Natural killer cell (primary cell): Measurements from ENCODE around the gene ELP5. TPM values are rescaled to one million over a fixed set of nuclear protein-coding genes. Genes with fewer than 3 reads are reported as not detected.

Source experiments
- ATAC-seq, 3 donors: fragments of 150-1000 bp in 2 of 3; fragments of 200-7000 bp in 1 of 3; cut with Tn5 transposase; 1 replicate in 1 of 3; 2 replicates in 2 of 3; pipeline ENCODE4 v1.10.0; 2021; ENCODE audit warnings: mild to moderate bottlenecking in 2 of 3, moderate library complexity in 2 of 3
- DNase-seq, 2 donors: peaks; one replicate each; pipeline versions ENCODE4 v3.0.0 to v3.0.0-alpha.2; 2013 to 2021; ENCODE audit warnings: mixed read lengths in 1 of 2
- H3K27ac ChIP-seq: one replicate; pipeline ENCODE4 v1.5.1; 2013; ENCODE audit warnings: mild to moderate bottlenecking, low read length
- H3K27me3 ChIP-seq: one replicate; pipeline ENCODE4 v1.6.1; 2013; ENCODE audit warnings: low read length; ENCODE audit not compliant: control insufficient read depth, insufficient read depth
- H3K36me3 ChIP-seq: one replicate; pipeline ENCODE4 v1.6.1; 2013; ENCODE audit warnings: low read length; ENCODE audit not compliant: control insufficient read depth, insufficient read depth
- H3K4me1 ChIP-seq: one replicate; pipeline ENCODE4 v1.6.1; 2013; ENCODE audit warnings: low read length; ENCODE audit not compliant: control insufficient read depth, insufficient read depth
- H3K4me3 ChIP-seq: one replicate; pipeline ENCODE4 v1.5.1; 2013; ENCODE audit warnings: low read length
- H3K9me3 ChIP-seq: one replicate; pipeline ENCODE4 v1.6.1; 2013; ENCODE audit warnings: low read length; ENCODE audit not compliant: control insufficient read depth, insufficient read depth
- H3K27ac Mint-ChIP-seq, 2 donors: one replicate each; pipeline ENCODE4 v1.8.0; 2022; ENCODE audit warnings: mild to moderate bottlenecking in 2 of 2, mixed read lengths in 2 of 2, moderate library complexity in 1 of 2
- H3K27me3 Mint-ChIP-seq, 2 donors: one replicate each; pipeline ENCODE4 v1.8.0; 2022; ENCODE audit warnings: low read depth in 2 of 2, mixed read lengths in 2 of 2
- H3K36me3 Mint-ChIP-seq: one replicate; pipeline ENCODE4 v1.8.0; 2022; ENCODE audit warnings: mixed read lengths
- H3K4me1 Mint-ChIP-seq, 2 donors: one replicate each; pipeline ENCODE4 v1.8.0; 2022; ENCODE audit warnings: mixed read lengths in 2 of 2
- H3K4me3 Mint-ChIP-seq: one replicate; pipeline ENCODE4 v1.8.0; 2022; ENCODE audit warnings: mild to moderate bottlenecking, moderate library complexity, mixed read lengths
- H3K9me3 Mint-ChIP-seq, 2 donors: one replicate each; pipeline ENCODE4 v1.8.0; 2022; ENCODE audit warnings: mixed read lengths in 2 of 2
- WGBS: methylation state at CpG from one replicate; pipeline ENCODE4 v1.1.7; 2013; ENCODE audit warnings: missing lambda C conversion rate; ENCODE audit not compliant: insufficient coverage; 5-methylcytosine and 5-hydroxymethylcytosine counted together
- intact Hi-C: fragments of 100-400 bp; cut with micrococcal nuclease; formaldehyde crosslinking; loops from one replicate; pipeline ENCODE4 v1.14.2; 2022
- total RNA-seq, 4 donors: library from RNA; stranded (reverse); fragments of 120-200 nt in 1 of 4; gene quantifications; one replicate each; pipeline versions ENCODE4 v1.2.3 to v1.2.4, GENCODE V29; 2013 to 2022
- TF ChIP-seq, protein P1 (sequence below): fragments of 200-600 bp; IDR thresholded peaks from one replicate; pipeline ENCODE4 v1.8.0; 2022; ENCODE audit warnings: antibody characterized with exemption

The ELP5 gene
- total RNA-seq, 3 donors from 2014 or later (not counting 1 experiment from before 2014, with no cell fraction given), result 30.1 to 38.5 (median 30.3) TPM

GRCh38 chr17:7283471-7284216, 31.6 kb downstream of the ELP5 start:
- H3K9me3 ChIP-seq, result no peaks in the 10 kb centered on the region
- Mint-ChIP-seq H3K36me3 (no peaks in the 10 kb centered on the region), H3K4me3 (peak overlapping the region; percentile 31), H3K27ac (no peak overlapping the region), H3K9me3 (no peaks in the 10 kb centered on the region), H3K27me3 (peaks cover 40 to 42% of the 10 kb centered on the region in 2 donors), H3K4me1 (peaks cover 22 to 31% of the 10 kb centered on the region in 2 donors)
- TF ChIP-seq, protein P1, sequence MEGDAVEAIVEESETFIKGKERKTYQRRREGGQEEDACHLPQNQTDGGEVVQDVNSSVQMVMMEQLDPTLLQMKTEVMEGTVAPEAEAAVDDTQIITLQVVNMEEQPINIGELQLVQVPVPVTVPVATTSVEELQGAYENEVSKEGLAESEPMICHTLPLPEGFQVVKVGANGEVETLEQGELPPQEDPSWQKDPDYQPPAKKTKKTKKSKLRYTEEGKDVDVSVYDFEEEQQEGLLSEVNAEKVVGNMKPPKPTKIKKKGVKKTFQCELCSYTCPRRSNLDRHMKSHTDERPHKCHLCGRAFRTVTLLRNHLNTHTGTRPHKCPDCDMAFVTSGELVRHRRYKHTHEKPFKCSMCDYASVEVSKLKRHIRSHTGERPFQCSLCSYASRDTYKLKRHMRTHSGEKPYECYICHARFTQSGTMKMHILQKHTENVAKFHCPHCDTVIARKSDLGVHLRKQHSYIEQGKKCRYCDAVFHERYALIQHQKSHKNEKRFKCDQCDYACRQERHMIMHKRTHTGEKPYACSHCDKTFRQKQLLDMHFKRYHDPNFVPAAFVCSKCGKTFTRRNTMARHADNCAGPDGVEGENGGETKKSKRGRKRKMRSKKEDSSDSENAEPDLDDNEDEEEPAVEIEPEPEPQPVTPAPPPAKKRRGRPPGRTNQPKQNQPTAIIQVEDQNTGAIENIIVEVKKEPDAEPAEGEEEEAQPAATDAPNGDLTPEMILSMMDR, result no peak
- no peak for ATAC-seq
- DNase-seq, result no peak
- intact Hi-C loops, result loop anchor here (10.0 kb wide), 1 partner anchor 401 kb away; the partner anchor contains the start of genes TP53 and WRAP53
- H3K4me3 ChIP-seq, result no peak overlapping the region
- peaks cover 33% of the 10 kb centered on the region for H3K27me3 ChIP-seq
- no peaks in the 10 kb centered on the region for H3K36me3 ChIP-seq
- no peak overlapping the region for H3K27ac ChIP-seq
- H3K4me1 ChIP-seq, result peaks cover 31% of the 10 kb centered on the region
- WGBS, result 85% methylated on average over 16 of the region's 18 CpGs

DNA sequence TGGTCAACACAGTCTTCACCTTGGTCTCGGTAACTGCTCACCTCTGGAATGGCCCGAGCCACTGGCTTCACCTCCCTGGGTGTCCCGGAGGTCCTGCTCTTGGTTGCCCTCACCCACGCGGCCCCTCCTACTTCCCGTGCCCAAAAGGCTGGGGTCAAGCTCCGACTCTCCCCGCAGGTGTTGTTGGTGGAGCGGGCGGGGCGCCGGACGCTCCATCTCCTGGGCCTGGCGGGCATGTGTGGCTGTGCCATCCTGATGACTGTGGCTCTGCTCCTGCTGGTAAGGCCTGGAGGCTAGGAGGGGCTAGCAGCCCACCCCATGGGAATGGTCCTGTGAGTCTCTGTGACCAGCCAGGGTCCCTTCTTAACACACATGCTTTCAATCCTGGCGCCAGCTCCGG, 32.9 kb downstream of the ELP5 start:
- Histone ChIP-seq H3K4me1 (peaks cover 31% of the 10 kb centered on the region), H3K27ac (no peak overlapping the region), H3K36me3 (no peaks in the 10 kb centered on the region), H3K27me3 (peaks cover 33% of the 10 kb centered on the region), H3K9me3 (no peaks in the 10 kb centered on the region), H3K4me3 (no peak overlapping the region)
- 98% methylated on average over 16 of the region's 16 CpGs for WGBS
- DNase-seq, result no peak
- Mint-ChIP-seq H3K4me3 (no peak overlapping the region), H3K27ac (no peak overlapping the region), H3K4me1 (peaks cover 22 to 30% of the 10 kb centered on the region in 2 donors), H3K27me3 (peaks cover 41 to 42% of the 10 kb centered on the region in 2 donors), H3K9me3 (no peaks in the 10 kb centered on the region), H3K36me3 (no peaks in the 10 kb centered on the region)
- TF ChIP-seq, protein P1, result no peak
- intact Hi-C loops, result loop anchor here (10.0 kb wide), 1 partner anchor 400 kb away; the partner anchor contains the start of genes TP53 and WRAP53
- ATAC-seq, result no peak

- DNase-seq (no peak), ATAC-seq (no peak)
- Mint-ChIP-seq H3K9me3 (no peaks in the 10 kb centered on the region), H3K36me3 (no peaks in the 10 kb centered on the region), H3K4me3 (no peak overlapping the region), H3K27me3 (peaks cover 41 to 44% of the 10 kb centered on the region in 2 donors), H3K4me1 (peaks cover 18 to 22% of the 10 kb centered on the region in 2 donors), H3K27ac (no peak overlapping the region)
- 91% methylated on average over 12 of the region's 12 CpGs for whole genome bisulfite sequencing
- Histone ChIP-seq H3K4me1 (peaks cover 25% of the 10 kb centered on the region), H3K27me3 (peaks cover 33% of the 10 kb centered on the region), H3K9me3 (no peaks in the 10 kb centered on the region), H3K4me3 (no peak overlapping the region), H3K36me3 (no peaks in the 10 kb centered on the region), H3K27ac (no peak overlapping the region)
- TF ChIP-seq, protein P1, result no peak
- intact Hi-C loops, result loop anchor here (10.0 kb wide), 1 partner anchor 399 kb away; the partner anchor contains the start of genes TP53 and WRAP53
These were observed 33.7 kb downstream of the ELP5 start for GRCh38 chr17:7285679-7286078.
